T-helper 1 cell treated with Interleukin-12 subunit alpha and Interleukin-12 subunit beta and Interleukin-4 antibody, amounts not matched to agents 30 ng/mL and 1 ng/mL, for 36 hours (primary cell): Measurements from ENCODE around the gene CCM2. TPM values are rescaled to one million over a fixed set of nuclear protein-coding genes. Genes with fewer than 3 reads are reported as not detected.
"Not testable (repeated sequence)": the region's sequence is repeated elsewhere in the genome, so short reads cannot be mapped to it uniquely, and the experiment has no call there.

ENCODE experiments used
- intact Hi-C: fragments of 100-400 bp; cut with micrococcal nuclease; formaldehyde crosslinking; loops from one replicate; pipeline ENCODE4 v1.15.1; 2024
- total RNA-seq: library from RNA; stranded (reverse); gene quantifications from 2 replicates; pipeline ENCODE4 v1.2.3, GENCODE V29; 2022

The CCM2 gene
- total RNA-seq, 1 donor from 2014 or later: 118 TPM

DNA sequence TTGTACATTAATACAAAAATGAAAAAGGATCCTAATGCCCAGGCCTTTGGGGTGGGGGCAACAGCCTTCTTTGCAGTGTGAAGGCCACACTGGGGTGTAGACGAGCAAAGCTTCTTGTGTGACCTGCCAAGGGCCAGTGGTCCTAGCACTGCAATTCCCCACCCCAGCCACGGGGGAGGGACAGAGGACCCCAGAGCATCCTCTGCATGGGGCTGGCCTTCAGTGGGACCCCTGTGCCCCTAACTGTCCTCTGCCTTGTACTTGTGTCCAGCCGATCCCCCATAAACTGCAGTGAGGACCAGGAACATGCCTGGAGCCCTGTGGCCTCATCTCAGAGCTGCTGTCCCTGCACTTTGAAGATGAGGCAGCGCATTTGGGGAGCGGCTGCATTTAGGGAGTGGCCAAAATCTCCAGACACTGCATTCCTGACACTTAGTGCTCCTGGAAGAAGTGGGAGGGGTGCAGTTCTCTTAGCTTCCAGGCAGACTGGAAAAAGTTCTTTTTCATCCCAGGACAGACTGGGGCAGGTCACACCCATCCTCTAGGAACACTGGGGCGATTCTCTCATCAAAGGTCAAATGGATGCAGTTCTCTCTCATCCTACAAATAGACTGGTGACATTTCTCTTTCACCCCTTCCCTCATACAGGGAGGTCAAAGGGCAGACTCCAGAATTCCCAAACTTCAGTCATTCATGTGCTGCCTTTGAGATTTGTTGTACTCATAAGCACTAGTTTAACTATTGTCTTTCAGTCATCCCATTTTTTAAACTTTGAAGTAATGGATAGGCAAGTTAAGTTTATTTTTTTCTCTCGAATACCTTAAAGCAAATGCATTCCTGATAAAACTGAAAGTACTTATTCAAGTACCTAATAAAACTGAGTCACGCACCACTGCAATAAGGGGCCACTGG is 20.3 kb upstream of the CCM2 start:
- intact Hi-C loops: loop anchor here (1.0 to 10.0 kb wide), 12 partner anchors 20 to 1395 kb away; partner anchors contain the start of genes MRPS24, OGDH, POLM and PPIA

DNA sequence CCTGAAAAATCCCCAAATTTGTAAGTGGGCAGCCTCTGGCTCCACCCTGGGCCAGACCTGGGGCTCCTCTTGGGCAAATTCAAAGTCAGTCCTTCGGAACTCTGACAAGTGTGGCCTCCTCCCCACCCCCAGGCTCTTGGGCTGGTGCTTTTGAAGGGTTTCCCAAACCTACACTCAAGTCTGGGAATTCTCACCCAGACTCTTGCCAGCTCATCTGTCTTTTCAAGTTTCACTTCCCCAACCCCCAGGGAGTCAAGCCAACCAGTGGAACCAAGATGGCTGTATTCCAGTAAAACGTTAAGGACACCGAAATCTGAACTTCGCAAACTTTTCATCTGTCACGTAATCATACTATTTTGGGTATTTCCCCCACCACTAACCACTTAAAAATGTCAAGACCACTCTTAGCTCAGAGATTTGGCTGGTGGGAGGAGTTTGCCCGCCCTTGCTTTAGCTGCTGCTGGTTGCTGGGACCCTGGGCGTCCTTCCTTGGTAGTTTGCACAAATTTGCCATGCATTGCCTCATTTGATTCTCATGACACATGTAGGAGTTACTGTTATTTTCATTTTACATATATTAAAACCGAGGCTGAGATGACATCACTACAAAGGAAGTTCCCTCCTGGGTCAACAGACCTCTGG is 19.5 kb upstream of the CCM2 start:
- intact Hi-C loops: no loop called here

GRCh38 chr7:44981035-44981706 is 18.8 kb upstream of the CCM2 start:
- intact Hi-C loops: no loop called here

DNA sequence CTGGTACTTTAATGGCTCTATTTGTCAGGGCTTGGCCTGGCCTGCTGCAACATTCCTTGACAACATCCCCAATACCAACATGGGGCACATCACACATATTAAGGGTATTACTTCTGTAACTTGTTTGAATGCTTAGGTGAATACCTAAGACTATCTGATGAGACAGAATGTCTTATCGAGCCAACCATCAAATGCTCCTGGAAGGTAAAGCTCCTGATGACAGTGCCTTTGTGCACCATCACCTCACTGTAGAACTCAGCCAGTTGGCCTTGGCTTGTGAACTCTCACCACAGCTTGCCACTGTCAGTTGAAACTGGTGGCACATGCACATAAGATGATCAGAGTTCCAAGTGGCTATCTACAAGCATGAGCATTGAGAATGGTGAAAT is 17.5 kb upstream of the CCM2 start:
- intact Hi-C loops: no loop called here

GRCh38 chr7:44982970-44983369 is 17.0 kb upstream of the CCM2 start:
- intact Hi-C loops: no loop called here

DNA sequence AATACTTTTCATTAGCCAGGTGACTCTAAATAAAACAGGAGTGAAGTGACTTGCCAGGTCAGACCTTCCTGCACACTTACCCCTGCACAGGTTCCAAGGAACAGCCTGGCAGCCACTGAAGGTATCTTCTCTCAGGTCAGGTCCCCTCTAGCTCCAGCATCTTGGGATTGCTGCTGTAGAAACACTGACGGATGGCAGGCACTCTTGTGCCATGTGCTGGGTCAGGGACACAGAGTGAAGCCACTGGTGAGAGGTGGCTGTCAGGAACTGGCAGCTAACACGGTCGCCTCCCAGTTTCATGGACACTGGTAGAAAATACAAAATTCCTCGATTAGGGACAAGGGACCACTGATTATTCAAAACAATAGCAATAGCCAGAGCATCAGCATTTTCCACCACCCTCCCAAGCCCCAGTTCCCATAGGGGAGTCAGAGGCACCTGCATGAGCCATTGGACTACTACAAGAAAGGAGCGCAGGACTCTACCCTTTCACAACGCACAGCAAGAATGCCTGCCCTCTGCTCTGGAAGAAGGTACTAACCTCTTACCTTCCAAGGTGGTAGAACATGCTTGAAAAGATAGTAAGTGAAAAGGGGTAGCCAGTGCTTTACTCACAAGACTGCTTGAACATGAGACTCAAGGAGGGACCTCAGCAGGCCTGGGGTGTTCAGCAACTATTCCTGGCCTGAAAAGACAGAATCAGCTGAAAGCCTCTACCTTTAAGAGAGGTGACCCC is 16.1 kb upstream of the CCM2 start:
- intact Hi-C loops: no loop called here

DNA sequence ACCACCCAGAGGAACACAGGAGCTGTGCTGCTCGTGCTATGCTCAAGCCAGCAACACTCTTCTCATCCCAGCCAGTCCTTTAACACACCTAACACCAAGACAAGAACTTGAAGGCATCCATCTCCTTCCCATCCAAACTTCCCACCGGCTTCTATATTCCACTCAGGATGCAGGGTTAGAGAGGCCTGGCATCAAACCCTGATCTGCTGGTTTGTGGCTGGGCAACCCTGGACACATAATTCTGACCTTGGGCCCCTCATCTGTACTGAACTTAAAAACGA is 15.6 kb upstream of the CCM2 start:
- intact Hi-C loops: no loop called here

GRCh38 chr7:44985033-44985695 is 14.8 kb upstream of the CCM2 start:
- intact Hi-C loops: no loop called here

DNA sequence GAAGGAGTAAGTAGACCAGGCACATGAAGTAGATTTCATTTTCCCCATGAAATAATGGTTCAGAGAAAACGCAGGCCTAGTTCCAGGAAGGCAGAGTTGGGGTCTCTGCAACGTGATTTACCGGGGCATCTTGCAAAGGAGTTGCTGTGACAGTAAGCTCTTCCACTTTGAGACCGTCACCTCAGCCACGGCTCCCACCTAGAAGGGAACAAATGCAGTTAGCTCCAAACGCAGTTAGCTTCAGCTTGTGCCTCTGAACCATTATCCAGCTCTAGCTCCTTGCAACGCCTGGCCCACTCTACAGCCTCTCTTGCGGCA is 14.1 kb upstream of the CCM2 start:
- intact Hi-C loops: loop anchor here (1.0 to 2.0 kb wide), 7 partner anchors 9 to 863 kb away; partner anchors contain the start of genes POLD2 and TBRG4

- intact Hi-C loops: loop anchor here (1.0 to 2.0 kb wide), 7 partner anchors 9 to 864 kb away; partner anchors contain the start of genes POLD2 and TBRG4
Measured at GRCh38 chr7:44986218-44987053, 13.6 kb upstream of the CCM2 start.

DNA sequence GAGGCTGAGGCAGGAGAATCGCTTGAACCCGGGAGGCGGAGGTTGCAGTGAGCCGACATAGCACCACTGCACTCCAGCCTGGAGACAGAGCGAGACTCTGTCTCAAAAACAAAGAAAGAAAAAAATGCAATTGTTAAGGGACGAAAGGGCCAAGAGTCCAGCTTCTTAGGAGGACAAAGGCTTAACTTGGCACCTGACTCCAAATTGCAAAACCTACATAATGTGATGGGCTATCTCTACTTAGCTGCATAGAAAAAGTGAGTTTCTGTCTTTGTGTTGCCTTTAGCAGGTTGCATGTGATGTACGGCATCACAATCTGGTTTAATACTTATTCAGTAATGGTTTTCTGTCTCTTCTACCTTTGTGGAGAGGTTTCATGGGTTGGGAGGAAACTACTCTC is 12.5 kb upstream of the CCM2 start:
- intact Hi-C loops: loop anchor here (2.0 kb wide), 2 partner anchors 39 to 865 kb away; partner anchors contain the start of gene POLD2

DNA sequence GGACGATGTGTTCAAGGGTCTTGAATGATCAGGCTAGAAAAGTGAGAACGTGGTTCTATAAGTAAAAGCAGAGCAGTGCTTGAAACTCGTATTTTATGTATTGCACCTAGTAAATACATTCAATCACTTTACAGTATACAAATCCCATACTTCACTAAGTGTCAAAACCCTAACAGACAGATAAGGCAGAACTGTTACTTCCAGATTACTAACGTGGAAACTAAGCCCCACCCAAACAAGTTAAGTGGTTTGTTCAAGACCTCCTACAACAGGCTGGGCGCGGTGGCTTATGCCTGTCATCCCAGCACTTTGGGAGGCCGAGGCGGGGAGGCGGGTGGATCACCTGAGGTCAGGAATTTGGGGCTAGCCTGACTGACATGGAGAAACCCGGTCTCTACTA is 12.0 kb upstream of the CCM2 start:
- intact Hi-C loops: loop anchor here (2.0 kb wide), 2 partner anchors 39 to 865 kb away; partner anchors contain the start of gene POLD2

DNA sequence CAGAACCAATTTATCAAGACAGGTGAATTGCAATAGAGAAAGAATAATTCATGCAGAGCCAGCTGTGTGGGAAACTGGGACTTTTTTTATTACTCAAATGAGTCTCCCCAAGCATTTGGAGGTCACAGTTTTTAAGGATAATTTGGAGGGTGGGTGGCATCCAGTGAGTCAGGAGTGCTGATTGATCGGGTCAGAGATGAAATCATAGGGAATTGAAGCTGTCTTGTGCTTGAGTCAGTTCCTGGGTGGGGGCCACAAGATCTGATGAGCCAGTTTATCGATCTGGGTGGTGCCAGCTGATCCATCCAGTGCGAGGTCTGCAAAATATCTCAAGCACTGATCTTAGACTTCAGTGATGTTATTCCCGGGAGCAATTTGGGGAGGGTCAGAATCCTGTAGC is 11.3 kb upstream of the CCM2 start:
- intact Hi-C loops: no loop called here

DNA sequence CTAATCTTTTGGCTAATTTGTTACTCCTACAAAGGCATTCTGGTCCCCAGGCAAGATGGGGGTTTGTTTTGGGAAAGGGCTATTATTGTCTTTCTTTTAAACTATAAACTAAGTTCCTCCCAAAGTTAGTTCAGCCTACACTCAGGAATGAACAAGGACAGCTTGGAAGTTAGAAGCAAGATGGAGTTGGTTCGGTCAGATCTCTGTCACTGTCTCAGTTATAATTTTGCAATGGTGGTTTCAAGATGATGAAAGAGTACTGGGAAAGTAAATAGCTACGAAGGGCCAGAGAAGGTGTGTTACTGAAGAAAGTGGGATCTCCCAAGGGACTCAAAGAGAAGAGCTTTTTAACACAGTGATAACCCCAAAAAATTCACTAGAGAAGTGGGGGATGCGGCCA is 10.9 kb upstream of the CCM2 start:
- intact Hi-C loops: no loop called here

DNA sequence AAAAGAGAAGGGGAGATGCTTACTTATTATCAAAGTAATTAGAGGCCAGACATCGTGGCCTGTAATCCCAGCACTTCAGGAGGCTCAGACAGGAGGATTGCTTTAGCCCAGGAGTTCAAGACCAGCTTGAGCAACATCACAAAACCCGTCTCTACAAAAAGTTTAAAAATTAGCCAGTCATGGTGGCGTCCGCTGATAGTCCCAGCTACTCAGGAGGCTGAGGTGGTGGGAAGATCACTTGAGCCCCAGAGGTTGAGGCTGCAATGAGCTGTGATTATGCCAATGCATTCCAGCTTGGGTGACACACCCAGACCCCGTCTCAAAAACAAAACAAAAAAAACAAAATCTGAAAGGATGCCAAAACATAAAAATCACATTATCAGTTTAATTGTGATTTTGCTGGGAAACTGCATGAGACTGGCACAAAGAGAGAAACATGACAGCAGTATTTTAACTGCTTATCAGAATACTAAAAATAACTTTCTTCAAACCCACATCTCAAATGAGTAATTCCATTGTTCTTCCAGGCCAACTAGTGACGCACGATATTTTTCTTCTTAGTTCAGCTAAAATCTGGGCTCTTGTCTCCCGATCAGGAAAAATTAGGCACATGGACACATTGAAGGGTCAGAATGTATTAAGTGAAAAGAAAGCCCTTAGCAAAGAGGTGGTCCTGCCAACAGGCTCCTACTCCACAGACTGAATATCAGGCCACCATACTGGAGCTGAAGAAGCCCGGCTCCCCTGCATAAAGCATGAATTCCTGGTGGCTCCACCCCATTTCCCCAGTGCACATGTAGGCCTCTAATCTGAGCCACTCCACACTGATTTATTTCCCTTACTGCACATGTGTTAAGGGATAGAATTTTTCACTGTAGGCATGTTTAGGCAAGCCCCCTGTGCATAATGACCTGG is 9.6 kb upstream of the CCM2 start:
- intact Hi-C loops: no loop called here

DNA sequence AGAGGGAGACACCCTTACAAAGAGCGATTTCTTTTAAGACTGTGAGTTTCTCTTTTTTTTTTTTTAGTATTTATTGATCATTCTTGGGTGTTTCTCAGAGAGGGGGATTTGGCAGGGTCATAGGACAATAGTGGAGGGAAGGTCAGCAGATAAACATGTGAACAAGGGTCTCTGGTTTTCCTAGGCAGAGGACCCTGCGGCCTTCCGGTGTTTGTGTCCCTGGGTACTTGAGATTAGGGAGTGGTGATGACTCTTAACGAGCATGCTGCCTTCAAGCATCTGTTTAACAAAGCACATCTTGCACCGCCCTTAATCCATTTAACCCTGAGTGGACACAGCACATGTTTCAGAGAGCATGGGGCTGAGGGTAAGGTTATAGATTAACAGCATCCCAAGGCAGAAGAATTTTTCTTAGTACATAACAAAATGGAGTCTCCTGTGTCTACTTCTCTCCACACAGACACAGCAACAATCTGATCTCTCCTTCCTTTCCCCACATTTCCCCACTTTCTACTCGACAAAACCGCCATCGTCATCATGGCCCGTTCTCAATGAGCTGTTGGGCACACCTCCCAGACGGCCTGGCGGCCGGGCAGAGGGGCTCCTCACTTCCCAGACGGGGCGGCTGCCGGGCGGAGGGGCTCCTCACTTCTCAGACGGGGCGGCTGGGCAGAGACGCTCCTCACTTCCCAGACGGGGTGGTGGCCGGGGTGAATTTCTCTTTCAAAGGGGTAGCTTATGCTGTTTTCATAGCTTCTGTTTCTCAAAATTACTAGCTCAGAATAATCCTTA is 7.8 kb upstream of the CCM2 start:
- intact Hi-C loops: not testable (repeated sequence)

GRCh38 chr7:44994877-44995554 is 5.0 kb upstream of the CCM2 start:
- intact Hi-C loops: loop anchor here (1.0 kb wide), 1 partner anchor 9 kb away; no protein-coding TSS in a partner anchor
